GM11168 (cell line): Measurements from ENCODE around the gene ARID4B.
"Not testable (repeated sequence)": the region's sequence is repeated elsewhere in the genome, so short reads cannot be mapped to it uniquely, and the experiment has no call there.

ENCODE experiments used
- in situ Hi-C: fragments of 300-500 bp; cut with MboI; formaldehyde crosslinking; loops from one replicate; pipeline ENCODE4 v1.12.0; 2022; ENCODE audit warnings: low sequenced_read_pairs; ENCODE audit not compliant: unreplicated experiment

The ARID4B gene

DNA sequence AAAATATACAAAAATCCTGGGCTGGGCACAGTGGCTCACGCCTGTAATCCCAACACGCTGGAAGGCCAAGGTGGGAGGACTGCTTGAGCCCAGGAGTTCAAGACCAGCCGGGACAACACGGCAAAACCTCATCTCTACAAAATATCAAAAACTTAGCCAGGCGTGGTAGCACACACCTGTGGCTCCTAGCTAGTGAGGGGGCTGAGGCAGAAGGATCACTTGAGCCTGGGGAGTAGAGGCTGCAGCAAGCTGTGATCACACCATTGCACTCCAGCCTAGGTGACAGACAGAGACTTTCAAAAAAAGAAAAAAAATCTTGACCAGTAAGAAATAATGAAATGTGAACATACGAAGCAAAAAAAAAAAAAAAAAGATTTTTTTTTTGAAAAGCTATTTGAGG, 52.1 kb downstream of the ARID4B start:
- in situ Hi-C loops, result no loop called here

- in situ Hi-C loops, result no loop called here
Observed at GRCh38 chr1:235275223-235275622, 52.8 kb downstream of the ARID4B start.

- in situ Hi-C loops, result no loop called here
Observed at GRCh38 chr1:235272851-235273250, 55.1 kb downstream of the ARID4B start.

DNA sequence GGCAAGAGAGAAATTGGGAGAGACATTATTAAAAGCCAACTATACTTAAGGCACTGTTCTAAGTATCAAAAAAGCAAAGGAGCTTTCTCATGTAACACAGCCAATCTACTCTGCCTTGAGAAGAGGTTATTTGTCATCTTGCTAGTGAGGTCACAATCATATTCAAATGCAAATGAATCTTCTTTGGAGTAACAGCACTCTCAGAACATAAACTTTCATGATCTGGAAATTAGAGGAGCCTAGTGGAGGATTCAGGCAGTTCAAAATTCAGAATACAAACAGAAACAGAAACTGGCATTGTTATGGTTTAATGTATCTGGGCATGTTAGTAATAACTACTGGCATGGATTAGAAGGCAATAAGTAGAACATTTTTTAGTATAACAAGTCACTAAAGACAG, 57.4 kb downstream of the ARID4B start:
- in situ Hi-C loops, result no loop called here

DNA sequence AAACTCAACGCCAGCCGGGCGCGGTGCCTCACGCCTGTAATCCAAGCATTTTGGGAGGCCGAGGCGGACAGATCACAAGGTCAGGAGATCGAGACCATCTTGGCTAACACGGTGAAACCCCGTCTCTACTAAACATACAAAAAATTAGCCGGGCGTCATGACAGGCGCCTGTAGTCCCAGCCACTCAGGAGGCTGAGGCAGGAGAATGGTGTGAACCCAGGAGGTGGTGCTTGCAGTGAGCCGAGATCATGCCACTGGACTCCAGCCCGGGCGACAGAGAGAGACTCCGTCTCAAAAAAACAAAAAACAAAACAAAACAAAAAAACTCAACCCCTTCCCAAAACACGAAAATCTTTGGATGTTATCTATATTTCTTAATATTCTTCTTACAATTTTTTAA, 58.0 kb downstream of the ARID4B start:
- in situ Hi-C loops, result not testable (repeated sequence)

DNA sequence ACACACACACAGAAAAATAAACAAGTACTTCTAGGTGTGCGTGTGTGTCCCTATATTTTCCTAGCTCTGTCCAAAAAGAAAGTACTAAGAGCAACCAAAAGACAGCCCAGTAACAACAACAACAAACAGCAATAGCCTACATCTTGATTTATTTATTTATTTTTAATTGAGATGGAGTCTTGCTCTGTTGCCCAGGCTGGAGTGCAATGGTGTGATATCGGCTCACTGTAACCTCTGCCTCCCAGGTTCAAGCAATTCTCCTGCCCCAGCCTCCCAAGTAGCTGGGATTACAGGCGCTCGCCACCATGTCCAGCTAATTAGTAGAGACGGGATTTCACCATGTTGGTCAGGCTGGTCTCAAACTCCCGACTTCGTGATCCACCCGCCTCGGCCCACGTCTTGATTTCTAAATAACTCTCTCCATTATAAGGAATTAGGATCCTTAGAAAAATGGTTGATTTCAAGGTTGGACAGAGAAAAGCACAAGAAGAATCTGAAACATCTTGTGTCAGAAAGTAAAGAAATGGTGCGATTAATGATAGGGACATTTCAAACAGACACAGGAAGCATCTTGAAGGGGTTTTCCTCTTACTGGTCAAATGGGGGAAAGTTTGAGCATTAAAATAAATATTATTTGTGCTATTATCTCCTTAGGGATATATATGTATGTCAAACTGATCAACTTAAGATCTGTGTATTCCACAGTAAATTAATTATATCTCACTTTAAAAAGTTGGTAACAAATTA, 59.4 kb downstream of the ARID4B start:
- in situ Hi-C loops, result no loop called here

DNA sequence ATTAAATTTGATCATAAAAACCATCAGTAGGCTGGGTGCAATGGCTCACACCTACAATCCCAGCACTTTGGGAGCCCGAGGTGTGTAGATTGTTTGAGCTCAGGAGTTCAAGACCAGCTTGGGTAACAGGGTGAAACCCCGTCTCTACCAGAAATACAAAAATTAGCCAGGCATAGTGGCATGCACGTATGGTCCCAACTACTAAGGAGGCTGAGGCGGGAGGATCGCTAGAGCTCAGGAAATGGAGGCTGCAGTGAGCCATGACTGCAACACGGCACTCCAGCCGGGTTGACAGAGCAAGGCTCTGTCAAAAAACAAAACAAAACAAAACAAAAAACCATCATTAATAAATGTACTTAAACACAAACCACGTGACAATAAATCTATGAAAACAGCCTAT, 61.0 kb downstream of the ARID4B start:
- in situ Hi-C loops, result no loop called here

DNA sequence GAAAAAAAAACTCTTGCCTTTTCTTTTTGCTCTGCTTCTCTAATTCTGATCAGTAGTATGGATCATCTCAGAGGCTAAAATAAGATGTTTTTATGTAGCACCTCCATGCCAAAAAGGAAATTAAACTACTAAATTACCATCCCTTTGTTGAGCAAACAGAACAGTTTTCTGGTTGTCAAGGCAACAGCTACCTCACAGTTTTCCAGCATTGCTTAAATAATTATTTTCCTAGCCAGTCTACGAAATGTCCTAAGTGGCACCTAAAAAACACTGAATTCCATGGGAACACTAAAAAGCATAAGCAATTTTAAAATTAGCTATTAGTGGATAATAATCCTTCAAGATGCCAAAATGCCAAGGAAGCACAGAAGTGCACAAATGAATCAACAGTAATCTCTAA, 61.7 kb downstream of the ARID4B start:
- in situ Hi-C loops, result no loop called here

GRCh38 chr1:235265900-235266299, 62.1 kb downstream of the ARID4B start:
- in situ Hi-C loops, result no loop called here

DNA sequence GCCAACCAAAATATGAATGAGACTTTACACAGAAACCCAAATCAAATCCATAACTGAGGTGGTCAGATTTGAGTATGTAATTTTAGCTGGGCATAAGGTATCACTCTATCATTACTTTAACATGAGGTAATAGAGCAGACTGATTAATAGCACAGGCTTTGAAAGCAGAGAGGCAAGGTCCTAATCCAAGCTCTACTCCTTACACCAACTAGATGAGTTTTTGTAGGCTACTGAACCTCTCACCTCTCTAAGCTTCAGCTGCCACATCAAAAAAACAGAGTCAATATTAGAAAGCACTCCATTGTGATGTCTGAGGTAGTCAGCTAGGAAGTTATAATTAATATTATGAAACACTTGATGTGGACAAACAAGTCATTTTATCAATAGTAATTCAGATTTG, 63.7 kb downstream of the ARID4B start:
- in situ Hi-C loops, result no loop called here

GRCh38 chr1:235262539-235262938, 65.4 kb downstream of the ARID4B start:
- in situ Hi-C loops, result no loop called here

- in situ Hi-C loops, result no loop called here
Observed at GRCh38 chr1:235261243-235261642, 66.7 kb downstream of the ARID4B start.

GRCh38 chr1:235259133-235259778, 68.7 kb downstream of the ARID4B start:
- in situ Hi-C loops, result no loop called here

DNA sequence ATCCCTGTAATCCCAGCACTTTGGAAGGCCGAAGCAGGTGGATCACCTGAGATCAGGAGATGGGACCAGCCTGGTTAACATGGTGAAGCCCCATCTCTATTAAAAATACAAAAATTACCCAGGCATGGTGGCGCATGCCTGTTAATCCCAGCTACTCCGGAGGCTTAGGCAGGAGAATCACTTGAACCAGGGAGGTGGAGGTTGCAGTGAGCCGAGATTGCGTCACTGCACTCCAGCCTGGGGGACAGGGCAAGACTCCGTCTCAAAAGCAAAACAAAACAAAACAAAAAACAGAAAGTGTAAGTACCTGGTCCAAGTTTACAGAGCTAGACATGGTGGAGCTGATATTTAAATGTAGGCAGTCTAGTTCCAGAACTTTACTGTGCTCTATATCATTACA, 69.9 kb downstream of the ARID4B start:
- in situ Hi-C loops, result not testable (repeated sequence)

GRCh38 chr1:235254721-235255120, 73.3 kb downstream of the ARID4B start:
- in situ Hi-C loops, result no loop called here

DNA sequence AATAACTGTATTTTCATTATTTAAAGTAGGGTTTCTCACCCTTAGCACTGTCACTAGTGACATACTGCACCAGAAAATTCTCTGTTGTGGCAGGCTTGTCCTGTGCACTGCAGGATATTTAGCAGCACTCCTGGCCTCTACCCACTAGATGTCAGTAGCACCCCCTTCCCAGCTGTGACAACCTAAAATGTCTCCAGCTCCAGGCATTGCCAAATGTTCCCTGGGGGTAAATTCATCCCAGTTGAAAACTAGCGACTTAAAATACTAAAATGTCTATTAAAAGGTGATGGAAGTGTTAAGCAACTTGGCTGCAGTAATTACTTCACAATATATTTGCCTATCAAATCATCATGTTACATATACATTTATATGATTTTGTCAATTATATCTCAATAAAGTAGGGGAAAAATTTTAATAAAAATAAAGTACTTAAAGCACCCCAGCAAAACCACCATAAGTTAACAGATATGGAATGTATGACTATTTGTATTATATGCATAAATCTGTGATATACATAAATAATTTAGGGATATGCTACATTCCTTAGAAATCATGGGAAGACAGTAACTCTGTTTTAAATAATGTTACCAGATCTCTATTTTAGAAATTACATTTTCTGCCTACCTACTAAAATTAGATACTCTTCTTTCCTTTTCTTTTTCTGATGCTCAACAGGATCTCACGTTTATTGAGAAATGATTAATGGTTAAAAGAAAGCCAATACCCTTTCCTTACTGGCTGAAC, 74.6 kb downstream of the ARID4B start:
- in situ Hi-C loops, result no loop called here

- in situ Hi-C loops, result no loop called here
Observed at GRCh38 chr1:235250430-235250829, 77.5 kb downstream of the ARID4B start.

GRCh38 chr1:235246022-235246948, 81.7 kb downstream of the ARID4B start:
- in situ Hi-C loops, result loop anchor here (10.0 kb wide), 1 partner anchor 169 kb away; no protein-coding TSS in a partner anchor

DNA sequence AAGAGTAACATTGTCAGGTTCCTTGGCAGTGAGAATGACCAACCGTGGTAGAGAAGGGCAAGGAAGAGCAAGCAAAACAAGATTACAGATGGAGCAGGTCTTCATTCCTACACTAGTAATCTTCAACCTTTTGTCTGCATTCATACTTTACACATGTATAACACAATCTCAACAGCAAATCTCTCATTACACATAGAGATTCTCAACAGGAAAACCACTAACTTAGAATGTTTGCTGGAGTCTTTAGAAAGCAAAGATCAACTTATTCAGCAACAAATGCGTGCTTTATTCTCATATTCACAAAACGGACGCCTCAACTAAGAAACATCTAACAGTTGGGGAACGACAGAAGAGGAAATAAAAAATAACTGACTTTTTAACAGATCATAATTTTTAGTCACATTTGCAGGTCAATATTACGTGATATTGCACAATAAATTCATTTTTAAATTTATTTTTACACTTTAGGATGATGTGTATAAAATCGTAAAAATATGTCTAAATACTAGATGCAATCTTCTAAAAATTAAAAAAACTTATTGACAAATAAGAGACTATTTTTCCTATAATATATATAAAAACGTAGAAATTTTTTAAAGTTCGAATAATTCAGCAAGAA, 82.9 kb downstream of the ARID4B start:
- in situ Hi-C loops, result loop anchor here (10.0 kb wide), 1 partner anchor 170 kb away; no protein-coding TSS in a partner anchor

DNA sequence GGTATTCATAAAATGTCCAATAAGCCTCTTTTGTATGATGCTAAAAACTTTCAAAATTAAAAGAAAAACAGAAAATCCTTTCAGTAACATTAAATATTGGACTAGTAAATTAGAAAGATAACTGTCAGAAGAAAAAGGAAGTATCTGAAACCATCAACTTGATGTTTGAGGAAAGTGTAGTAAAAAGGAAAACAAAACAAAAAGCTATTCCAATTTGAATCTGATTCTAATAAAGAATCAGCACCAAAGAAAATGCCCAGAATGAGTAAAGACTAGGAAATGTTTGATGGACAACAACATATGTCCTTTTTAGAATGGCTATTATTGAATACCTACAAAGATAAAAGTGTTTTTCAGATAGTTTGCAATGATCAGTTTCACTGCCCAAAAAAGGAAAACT, 87.0 kb downstream of the ARID4B start:
- in situ Hi-C loops, result loop anchor here (10.0 kb wide), 1 partner anchor 174 kb away; no protein-coding TSS in a partner anchor
